NCI-H774 (cell line): ENCODE data around the gene ASTL.
"Not testable (repeated sequence)": the region's sequence is repeated elsewhere in the genome, so short reads cannot be mapped to it uniquely, and the experiment has no call there.

Source experiments
- DNase-seq: peaks from one replicate; lab custom pipeline; 2025; lab: John Stamatoyannopoulos, UW

ASTL gene

GRCh38 chr2:96098900-96099590 lies 39.3 kb downstream of the ASTL start:
- no peak for DNase-seq

DNA sequence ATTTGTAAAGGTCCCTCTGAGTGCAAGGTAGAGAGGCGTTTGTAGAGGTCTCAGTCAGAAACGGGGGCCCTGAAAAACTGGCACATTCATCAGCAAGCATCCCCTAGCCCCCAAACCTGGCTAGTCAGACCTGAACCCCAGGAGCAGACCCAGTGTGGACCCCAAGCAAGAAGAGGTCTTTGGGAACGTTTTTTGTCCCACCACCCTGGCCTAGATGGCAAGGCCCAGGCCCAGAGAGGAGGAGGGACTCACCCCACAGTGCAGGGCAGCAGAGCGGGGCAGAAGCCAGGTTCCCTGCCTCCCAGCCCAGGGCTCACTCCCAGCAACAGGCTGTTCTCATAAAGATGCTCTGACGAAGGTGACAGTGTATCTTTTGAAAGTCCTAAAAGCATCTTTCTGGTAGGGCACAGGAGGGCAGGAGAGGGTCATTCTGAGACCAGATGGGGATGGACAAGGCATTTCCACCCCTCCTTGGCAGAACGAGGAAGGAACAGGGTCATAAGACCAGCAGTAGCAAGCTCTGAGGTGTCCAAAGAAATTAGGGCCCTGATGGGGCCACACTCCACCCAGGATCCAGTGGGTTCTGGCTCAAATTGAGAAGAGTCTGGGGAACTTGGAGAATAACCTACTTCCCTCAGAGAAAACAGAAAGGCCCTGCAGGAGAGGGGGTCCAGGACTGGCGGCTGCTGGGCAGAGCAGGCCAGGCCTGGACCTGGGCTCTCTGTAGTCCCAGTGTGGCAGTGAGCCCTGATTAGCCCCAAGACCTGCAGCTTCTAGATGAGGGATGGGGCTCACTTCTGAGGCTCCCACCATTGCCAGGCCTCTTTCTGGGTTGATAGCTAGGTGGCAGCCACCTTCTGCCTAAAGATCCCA lies 40.1 kb downstream of the ASTL start:
- DNase-seq = no peak

DNA sequence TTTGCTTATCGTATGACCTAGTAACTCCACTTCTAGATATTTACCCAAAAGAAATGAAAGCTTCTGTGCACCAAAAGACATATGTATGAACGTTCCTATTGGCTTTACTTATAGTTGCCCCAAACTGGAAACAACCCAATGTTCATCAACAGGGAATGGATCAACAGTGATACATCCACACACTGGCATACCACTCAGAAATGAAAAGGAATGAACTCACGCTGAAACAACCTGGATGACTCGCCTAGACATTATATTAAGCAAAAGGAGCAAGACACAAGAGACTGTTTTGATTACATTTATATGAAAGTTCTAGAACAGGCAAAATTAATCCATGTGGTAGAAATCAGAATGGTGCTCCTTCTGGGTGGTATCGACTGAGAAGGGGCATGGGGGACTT lies 40.9 kb downstream of the ASTL start:
- no peak for DNase-seq

- DNase-seq = peak; percentile 12
Observed at GRCh38 chr2:96095116-96095636, 43.1 kb downstream of the ASTL start.

GRCh38 chr2:96093528-96093927 lies 44.8 kb downstream of the ASTL start:
- DNase-seq = no peak

- DNase-seq = no peak
Observed at GRCh38 chr2:96092951-96093350, 45.4 kb downstream of the ASTL start.

DNA sequence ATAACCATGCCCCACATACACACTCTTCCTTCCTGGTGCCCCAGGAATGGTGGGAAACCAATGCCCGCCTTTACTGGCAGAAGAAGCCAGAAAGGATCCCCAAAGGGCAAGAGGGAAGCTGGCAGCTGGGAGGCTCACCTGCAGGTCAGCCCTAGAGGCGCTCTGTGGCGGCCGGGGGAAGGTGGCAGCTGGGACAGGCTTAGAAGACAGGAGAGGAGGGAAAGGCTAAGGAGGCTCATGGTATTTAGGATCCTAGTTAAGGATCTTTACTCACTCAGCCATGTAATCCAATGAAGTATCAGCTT lies 45.8 kb downstream of the ASTL start:
- DNase-seq = no peak

DNA sequence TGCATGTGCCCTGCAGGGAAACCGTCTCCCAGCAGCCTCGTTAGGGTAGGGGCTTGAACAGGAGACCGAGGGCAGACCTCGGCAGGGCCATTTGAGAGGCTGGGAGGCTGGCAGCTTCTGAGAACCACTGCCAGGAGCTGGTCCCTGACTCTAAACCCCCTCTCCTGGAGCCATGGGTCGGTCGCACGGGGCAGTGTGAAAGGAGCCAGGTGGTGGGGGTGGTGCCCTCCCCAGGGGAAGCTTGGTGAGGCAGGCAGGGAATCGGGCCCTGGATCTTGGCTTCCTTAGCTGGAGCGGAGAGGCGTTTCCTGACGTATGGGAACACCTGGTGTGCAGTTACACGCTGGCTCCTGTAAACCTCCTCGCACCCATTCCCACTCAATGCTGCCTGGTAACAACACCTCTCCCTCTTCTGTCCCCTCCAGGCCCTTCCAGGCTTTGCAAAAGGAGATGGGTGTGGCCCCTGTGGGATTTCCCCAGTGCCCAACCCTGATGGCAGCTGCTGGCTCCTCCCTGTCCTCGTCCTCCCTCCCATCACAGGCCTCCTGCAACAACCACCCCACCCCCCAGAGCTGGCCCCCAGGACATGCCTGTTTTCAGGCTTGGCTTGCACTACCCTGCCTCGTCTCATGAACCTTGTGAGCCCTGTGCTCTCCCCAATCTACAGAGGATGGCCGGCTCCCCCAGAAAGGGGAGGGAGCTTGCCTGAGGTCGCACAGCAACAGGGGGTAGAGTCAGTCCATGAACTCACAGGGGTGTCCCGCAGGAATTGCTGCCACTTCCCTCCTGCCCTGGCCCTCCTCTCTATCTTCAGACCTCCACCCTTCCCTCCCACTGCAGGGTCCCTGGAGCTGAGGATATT lies 46.4 kb downstream of the ASTL start:
- DNase-seq = no peak

GRCh38 chr2:96091141-96091710 lies 47.1 kb downstream of the ASTL start:
- DNase-seq = no peak

- DNase-seq = no peak
Observed at GRCh38 chr2:96090196-96090926, 47.9 kb downstream of the ASTL start.

GRCh38 chr2:96089356-96090195 lies 48.7 kb downstream of the ASTL start:
- no peak for DNase-seq

DNA sequence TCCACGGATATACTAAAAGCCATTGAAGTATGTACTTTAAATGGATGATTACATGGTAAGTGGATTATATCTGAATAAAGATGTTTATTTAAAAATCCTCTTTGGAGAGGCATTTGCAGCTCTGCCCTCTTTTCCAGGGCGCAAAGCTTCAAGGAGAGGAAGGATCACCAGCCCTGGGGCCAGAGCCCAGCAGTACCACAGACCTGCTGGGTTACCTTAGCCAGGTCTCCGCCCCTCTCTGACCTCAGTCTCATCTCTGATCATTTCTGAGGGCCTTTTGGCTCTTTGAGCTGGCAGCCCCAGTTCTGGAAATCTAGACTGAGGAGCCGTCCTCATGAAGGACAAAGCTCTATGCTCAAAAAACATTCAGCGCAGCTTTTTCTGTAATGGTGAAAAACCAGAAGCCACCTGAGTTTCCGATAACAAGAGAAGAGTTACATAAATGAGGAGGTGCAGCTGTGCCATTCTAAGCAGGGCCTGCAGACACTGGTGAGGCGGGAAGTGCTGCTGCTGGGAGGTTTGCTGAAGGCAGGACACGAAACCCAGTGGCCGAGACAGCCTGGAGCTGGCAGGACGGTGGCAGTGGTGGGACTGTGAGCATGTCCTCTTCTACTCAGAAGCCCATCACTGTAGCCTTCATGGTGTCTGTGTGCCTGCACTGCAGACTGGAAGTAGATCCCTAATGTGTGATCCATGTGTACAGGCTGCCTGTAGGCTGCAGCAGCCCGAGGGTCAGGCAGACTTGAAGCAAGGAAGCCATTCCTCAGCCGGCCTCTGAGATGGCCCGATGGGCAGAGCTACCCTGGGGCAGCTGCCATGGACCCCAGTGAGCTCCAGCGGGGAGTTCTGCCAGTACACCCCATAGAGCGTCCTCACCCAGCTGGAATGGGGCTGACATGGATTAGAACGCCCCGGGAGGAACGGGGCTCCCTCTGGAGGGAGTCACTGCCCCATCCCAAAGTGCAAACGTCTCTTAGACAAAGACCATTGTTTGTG lies 49.7 kb downstream of the ASTL start:
- DNase-seq = no peak

DNA sequence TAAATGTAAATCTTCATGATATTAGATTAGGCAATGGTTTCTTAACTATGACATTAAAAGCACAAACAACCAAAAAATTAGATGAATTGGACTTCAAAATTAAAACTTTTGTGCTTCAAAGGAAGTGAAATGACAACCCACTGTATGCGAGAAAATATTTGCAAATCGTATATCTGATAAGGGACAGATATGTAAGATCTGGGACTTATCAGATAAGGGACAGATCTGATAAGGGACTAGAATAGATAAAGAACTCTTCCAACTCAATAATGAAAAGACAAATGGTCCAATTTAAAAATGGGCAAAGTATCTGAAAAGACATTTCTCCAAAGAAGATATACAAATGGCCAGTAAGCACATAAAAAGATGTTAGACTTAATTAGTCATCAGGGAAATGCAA lies 51.2 kb downstream of the ASTL start:
- no peak for DNase-seq

DNA sequence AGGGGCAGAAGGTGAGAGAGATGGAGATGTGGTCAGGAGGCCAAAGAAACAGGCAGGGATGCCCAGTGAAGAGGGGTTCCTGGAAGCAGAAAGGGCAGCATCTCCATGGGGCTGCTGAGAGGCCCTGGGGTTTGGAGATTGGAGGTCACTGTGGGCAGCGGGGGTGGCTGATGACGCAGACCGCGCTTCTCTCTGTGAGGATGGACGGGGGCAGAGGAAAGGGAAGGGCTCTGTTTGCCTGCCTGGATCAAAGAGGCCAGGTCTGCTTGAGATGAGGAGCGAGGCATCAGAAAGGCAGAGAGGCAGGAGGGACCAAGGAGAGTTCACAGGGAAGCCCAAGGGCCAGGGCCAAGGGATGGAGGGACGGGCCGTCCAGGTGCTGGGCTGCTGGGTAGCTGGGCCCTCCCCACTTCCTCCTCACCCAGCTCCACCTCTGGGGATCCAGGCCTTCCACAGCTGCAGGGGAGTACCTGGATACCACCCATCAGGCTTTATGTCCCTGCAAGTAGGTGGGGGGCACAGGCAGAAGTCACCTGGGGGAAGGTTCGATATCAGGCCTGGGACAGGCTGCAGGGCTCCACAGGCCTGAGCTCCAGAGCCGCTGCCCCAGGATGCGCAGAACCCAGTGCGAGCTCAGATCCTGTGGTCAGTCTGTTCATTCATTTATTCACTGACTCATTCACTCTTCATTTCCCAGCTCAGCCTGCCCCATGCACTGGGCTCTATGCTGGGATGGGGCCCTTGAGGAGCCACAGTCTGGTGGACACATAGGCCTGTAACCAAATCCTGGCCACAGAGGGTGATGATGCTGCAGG lies 52.6 kb downstream of the ASTL start:
- DNase-seq = no peak

- DNase-seq = not testable (repeated sequence)
Observed at GRCh38 chr2:96084858-96085518, 53.3 kb downstream of the ASTL start.

DNA sequence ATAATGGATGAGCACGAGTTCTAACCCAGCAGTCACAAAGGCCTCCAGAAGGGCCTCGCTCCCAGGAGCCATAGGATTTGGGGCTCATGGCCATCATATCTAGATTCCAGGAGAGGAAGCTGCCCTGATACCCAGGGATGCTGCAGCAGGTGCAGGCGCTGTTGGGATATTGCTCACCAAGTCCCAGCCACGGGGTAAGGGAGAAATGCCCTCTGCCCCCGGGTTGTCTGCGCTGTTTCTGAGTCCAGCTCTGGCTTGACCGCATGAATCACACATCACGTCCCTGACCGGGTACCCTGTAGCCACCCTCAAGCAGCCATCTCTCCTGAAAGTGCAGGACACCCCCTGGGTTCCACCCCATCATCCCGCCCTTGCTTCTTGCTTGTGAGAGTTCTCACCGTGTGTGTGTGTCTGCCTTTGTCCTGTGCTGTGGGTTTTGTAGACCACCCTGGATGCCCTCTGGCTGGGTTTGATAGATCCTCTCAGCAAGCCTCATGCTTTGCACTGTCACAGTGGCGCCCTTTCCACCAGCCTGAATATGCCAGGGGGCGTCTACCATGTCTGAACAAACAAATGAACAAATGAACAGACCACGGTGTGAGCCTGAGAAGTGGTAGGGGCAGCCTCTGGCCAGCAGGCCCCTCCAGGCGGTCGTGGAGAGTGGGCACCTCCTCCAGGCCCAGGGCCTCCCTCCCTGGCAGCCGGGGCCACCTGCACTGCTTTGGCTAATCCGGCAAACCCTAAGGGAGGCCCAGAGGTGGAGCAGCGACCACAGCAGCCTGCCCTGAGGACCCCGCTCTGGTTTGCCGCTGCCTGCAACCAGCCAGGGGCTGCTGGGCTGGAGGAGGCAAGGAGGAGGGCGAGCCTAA lies 54.1 kb downstream of the ASTL start:
- DNase-seq = no peak
